ENCODE results near the gene SERINC5.

The SERINC5 gene

DNA sequence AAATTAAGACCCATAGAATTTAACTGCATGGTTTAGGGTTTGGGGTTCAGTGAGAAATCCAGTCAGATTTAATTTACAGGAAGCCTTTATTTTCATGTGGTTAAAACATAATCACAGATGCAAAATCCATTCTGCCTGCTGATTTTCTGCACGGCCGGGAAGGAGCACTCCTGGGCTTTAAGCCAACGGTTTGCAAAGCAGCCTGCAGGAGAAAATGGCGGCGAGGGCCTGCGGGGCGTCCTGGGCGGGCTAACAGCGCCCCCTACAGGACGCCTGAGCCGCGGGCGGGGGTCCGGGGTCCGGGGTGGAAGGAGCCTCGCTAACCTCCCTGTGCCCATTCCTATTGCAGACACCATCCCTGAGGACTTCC, 173.1 kb downstream of the SERINC5 start:
- peak; percentile 73 for DNase-seq

GRCh38 chr5:80082281-80082680, 173.6 kb downstream of the SERINC5 start:
- no peak for DNase-seq

GRCh38 chr5:80078921-80079320, 176.9 kb downstream of the SERINC5 start:
- DNase-seq, result no peak

DNA sequence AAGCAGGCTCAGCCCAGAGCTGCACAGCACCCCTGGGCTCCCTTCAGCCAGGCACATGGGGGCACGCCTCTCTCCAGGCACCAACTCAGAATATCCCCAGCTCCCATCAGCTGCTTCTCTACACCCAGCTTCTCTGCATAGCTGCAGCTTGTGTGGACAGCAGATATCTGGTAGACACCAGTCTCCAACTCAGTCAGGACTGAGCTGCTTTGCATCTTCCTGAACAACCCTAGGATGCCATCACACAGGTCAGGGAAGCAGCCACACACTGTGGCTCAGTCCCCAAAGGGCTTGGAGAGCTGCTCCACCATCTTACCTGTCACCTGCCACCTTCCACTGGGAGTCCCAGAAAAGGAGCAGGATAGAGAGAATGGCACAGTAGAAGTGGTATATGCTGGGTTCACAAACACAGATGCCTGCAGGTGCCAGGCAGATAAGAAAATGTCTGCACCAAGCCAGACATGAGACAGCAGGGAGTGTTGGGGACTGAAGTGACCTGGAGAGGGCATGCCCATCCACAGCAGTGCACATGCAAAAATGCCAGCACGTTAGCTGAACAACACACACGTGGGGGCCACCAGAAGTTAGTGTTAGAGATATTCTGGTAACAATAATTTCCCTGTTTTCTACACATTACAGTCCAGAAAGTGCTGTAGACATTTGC, 178.7 kb downstream of the SERINC5 start:
- no peak for DNase-seq

- DNase-seq, result no peak
Measured at GRCh38 chr5:80076131-80077050, 179.5 kb downstream of the SERINC5 start.

DNA sequence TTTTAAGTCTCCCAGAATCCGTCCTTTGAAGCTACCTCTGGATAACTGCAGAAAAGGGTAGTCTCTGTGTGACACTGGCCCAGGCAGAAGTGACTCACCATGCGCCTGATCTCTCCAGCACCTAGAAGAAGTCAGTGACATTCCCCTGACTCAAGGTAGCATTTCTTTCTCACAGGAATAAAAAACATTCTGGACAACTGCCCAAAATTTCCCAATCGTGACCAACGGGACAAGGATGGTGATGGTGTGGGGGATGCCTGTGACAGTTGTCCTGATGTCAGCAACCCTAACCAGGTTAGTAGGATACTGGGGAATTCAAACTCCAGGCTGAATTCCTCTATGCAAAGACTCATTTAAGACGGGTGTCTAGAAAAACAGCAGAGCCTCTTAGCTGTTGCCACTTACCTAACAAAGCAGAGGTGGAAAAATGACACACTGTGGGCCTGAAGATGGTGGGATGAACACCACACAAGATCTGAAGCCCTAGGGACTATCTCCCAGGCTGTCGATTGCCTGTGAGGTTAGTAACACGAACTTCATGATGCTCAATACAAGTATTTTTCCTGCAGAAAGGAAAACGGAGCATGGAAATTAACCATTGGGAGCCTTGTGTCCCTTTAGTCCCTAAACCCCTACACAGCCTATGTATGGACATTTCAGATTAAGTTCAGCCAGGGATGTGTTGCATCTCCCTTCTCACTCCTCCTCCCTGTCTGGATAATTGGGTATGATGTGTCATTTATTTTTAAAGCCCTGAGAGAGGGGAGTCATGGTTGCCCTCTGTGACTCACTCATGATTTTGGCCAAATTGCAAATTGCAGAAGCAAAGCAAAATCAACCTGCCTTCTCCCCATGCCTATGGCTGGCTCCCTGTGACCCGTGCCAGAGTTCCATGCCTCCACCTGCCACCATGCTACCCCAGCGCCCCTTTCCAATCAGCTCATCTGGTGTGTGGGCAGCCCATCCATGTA, 183.5 kb downstream of the SERINC5 start:
- no peak for DNase-seq

- no peak for DNase-seq
Measured at GRCh38 chr5:80071510-80072021, 184.3 kb downstream of the SERINC5 start.

DNA sequence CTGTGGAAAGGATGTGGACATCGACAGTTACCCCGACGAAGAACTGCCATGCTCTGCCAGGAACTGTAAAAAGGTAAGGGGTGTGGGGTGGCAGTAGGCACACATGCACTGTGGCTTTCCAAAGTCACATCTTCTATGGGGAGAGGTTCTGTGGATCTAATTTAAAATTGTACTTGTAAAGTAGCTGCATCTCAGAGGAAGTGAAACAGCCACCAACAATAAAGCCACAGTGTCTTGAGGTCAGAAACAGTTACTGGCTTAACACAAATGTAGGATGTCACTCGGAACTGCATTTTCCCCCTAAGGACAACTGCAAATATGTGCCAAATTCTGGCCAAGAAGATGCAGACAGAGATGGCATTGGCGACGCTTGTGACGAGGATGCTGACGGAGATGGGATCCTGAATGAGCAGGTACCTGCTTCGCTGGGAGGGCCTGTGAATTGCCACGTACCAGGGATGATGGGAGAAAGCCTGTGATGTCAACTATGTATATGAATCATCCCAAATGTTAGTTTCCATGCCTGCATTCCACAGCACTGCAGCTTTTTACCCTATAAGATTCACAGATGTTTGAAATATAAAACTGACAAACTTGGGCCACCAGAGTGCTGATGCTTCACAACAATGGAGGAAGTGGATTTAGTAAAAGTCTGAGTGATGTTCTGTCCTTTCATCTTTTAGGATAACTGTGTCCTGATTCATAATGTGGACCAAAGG, 185.4 kb downstream of the SERINC5 start:
- no peak for DNase-seq

- no peak for DNase-seq
Measured at GRCh38 chr5:80069918-80070318, 185.9 kb downstream of the SERINC5 start.

DNA sequence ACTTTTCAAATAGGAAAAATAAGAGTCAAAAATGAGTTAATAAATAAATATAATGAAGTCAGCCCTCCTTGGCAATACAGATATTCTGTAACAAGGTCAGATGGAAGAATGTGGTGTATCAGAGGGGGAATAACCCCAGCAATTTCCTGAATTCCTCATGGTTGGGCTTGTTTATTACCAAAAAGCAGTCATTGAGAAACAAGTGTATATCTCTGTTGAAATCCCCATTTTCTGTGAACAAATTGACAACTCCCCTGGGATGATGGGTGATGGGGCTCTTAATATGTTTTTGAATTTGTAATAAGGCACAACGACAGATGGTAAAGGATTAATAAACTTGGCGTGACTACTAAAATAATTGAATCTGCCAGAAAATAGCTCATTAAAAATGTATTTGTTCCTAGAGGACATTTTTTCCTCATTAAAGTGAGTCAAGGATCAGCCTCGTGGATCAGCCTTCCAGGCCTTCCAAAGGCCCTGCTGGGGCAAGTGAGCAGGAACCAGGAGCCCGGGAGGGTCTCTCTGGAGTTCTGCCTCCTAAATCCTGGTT, 186.5 kb downstream of the SERINC5 start:
- no peak for DNase-seq

DNA sequence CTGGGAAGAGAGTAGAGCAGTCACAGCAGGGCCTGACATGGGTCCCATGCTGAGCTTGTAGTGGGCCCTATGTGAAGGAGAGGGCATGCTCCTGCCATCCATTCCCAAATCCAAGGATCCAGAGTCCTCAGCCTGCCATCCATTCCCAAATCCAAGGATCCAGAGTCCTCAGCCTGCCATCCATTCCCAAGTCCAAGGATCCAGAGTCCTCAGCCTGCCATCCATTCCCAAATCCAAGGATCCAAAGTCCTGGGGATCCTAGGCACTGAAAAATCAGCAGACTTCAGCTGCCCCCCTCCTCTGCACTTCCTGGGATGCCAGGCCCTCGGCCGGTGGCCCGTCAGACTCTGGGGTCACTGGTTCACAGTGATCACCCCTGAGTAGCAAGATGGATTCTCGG, 187.1 kb downstream of the SERINC5 start:
- DNase-seq, result no peak

- DNase-seq, result no peak
Measured at GRCh38 chr5:80068246-80068636, 187.6 kb downstream of the SERINC5 start.

GRCh38 chr5:80067531-80068245, 188.2 kb downstream of the SERINC5 start:
- DNase-seq, result no peak

DNA sequence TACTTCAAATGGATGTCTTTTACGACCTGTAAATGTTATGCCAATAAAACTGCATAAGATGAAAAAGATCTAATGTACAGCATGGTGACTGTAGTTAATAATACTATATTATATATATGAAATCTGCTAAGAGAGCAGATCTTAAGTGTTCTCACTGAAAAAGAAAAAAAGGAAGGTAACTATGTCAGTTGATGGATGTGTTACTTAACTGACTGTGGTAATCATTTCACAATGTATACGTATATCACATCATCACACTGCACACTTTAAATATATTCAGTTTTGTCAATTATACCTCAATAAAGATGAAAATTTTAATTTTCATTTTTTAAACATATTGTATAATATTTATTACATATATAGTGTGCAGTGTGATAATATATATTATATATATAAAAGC, 188.8 kb downstream of the SERINC5 start:
- DNase-seq, result no peak

DNA sequence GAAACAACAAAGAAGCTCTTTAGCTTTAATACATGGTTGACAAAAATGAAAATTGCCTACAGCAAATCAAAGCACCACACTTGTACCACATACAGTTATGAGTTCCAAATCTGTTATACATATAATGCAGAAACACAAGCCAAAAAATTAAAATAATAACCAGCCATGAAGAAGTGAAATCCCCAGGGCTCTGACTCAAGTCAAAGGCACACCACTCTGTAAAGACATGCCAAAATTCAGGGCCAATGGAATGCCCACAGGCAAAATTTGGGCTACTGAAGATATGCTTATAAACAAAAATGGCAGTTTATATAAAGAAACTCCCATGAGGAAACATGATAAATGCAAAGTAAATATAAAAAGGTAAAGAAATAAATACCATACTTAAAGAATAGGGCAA, 191.7 kb downstream of the SERINC5 start:
- no peak for DNase-seq
